Stimulated activated CD8-positive, alpha-beta memory T cell treated with anti-CD3 and anti-CD28 coated beads, Interleukin-4, amount 100 ng/mL, for 24 hours (primary cell): ENCODE measurements around the gene PPIH.
"Not testable (repeated sequence)": the region's sequence is repeated elsewhere in the genome, so short reads cannot be mapped to it uniquely, and the experiment has no call there.

Experiments used
- DNase-seq: peaks from one replicate; pipeline ENCODE4 v3.0.0-alpha.2; 2020; ENCODE audit warnings: low read depth

The PPIH gene

GRCh38 chr1:42682739-42683531, 24.7 kb downstream of the PPIH start:
- peak; percentile 56 for DNase-seq

DNA sequence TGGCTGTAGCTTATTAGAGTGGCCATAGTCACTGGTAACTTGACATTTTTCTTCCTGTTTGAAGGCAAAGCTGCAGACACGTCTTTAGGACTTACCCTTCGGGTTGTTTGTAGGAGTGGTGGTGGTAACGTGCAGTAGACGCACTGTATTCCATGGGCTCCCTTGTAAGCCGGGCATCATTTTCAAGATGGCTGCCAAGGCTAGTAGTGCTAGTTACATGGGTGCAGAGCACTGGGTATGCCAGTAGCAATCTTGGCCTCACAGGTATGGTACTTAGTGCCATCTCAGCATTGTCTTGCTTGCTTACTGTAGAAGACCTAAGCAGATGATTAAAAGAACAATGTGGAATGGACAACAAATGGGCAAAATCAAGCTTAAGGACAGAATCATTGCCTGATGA, 25.9 kb downstream of the PPIH start:
- DNase-seq, result no peak

DNA sequence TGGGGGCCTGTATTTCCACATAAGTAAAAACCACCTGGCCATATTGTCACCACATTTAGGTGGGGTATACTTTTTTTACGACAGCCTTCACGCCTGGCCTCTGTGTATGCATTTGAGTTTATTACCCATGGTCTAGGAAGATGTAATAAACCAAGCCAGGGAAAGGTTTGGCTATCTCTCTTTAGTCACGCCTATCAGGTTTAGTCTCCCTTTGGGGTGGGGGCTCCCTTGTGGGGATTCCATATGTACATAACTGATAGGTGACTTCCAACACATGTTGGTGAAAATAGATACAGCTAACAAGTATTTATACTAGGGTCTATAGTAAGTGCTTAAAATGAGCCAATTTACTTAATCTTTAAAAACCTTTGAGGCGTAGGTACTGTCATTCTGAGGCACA, 28.2 kb downstream of the PPIH start:
- no peak for DNase-seq

DNA sequence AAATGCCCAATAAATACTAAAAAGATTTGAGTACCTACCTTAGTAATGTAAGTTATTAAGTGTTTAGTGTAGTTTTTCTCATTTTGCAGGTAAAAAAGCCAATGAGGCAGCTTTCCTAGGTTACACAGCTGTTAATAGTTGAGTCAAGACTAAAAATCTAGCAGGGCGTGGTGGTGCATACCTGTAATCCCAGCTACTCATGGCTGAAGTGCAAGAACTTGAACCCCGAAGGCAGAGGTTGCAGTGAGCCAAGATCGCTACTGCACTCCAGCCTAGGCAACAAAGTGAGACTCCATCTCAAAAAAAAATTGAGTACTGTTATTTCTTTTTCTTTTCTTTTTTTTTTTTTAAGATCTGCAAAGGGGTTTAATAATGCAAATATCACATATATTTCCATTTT, 31.7 kb downstream of the PPIH start:
- DNase-seq, result no peak

GRCh38 chr1:42690477-42691156, 32.4 kb downstream of the PPIH start:
- no peak for DNase-seq

DNA sequence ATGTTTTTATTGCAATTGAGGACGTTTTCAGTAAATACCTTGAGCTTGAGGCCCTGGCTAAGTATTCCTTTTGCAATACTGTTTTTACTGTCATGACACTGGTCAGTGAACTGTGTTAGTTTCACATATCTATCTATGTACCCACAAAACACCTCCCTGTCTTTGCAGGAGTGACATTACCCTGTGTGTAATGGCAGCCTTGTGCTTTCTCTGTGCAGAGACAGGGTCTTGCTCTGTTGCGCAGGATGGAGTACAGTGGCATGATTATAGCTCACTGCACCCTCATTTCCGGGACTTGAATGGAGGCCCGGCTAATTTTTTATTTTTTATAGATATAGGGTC, 32.9 kb downstream of the PPIH start:
- no peak for DNase-seq

- DNase-seq, result no peak
Observed at GRCh38 chr1:42692461-42692860, 34.2 kb downstream of the PPIH start.

GRCh38 chr1:42692911-42693310, 34.7 kb downstream of the PPIH start:
- DNase-seq, result no peak

DNA sequence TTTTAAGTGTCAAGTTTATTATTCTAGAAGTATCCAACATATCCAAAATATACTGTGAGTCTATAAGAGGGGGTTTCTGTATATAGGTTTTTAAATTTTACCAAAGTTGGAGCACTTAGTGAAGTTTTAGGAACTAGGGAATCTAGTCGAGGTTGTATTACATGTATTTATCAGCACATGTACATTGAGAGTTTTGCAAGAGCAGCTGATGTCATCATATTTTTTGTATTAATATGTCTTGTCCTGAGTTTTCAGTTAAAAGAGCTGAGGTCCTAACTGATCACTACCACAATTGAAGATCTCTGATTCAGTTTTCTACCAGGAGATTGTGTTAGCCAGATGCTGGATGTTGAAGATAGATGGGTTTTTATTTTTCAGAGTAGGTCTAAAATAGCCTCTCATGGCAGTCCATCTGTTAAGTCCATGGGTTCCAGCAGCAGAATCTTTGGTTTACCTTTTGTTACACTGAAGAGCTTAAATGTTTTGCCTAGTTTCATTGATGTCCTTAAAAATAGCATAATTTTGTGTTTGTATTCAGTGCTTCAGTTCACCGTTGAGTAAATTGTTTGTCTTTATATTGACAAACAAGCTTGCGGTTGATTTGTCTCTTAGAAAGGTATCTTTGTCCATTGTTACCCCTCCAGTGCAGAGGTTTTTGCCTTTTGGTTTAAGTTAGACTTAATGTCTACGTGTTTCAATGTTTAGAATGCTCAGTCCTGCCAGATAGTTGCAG, 40.0 kb downstream of the PPIH start:
- no peak for DNase-seq

DNA sequence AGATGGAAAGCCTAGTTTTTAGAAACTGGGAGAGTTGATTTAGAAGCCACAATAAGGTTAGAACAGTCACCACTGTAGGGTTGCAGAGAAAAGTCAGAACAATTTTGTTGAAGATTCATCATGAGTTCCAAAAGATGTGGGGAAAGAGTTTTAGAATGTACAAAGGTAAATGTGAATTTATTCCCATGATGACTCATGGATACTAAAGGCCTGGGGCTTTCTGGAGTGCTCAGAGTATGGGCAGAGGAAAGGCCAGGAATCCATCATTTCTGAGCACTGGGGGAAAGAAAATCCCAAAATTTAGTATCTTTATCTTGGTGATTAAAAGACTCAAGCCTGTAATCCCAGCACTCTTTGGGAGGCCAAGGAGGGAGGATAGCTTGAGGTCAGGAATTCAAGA, 41.8 kb downstream of the PPIH start:
- DNase-seq, result no peak

DNA sequence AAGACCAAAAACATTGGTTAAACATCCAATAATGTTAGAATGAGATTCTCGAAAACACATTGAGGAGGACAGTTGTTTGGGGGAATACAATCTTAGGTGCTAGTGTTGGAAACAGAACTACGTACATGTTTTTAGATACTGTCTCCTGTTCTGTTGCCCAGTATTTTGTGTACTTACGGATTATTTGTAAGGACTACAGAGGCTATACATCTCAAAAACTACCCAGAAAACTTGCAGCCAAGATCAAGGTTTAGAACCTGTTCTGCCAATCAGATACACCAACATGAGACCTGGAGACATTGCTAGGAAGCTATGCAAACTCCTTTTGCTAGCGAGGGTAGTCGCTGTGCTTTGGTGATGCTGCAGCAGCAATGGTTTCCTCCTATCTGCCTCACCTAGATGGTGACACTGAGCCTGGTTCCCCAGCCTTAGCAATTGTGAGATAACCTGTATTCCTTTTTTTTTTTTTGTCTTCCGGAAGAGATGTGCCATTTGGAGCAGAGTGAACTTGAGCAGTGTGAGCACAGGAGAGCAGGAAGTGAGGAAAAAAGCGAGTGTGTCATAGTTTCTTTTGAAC, 45.8 kb downstream of the PPIH start:
- no peak for DNase-seq

DNA sequence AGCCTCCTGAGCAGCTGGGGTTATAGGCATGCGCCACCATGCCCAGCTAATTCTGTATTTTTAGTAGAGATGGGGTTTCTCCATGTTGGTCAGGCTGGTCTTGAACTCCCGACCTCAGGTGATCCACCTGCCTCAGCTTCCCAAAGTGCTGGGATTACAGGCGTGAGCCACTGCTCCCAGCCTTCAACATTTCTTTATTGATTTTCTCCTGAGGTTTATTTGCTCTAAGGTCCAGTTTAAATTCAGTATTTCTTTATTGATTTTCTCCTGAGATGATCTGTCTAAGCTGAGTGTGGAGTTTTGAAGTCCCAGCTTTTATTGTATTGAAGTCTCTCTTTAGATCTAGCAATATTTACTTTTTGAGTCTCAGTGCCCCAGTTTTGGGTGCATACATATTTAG, 54.6 kb downstream of the PPIH start:
- DNase-seq, result not testable (repeated sequence)

- DNase-seq, result no peak
Observed at GRCh38 chr1:42713293-42713692, 55.1 kb downstream of the PPIH start.

DNA sequence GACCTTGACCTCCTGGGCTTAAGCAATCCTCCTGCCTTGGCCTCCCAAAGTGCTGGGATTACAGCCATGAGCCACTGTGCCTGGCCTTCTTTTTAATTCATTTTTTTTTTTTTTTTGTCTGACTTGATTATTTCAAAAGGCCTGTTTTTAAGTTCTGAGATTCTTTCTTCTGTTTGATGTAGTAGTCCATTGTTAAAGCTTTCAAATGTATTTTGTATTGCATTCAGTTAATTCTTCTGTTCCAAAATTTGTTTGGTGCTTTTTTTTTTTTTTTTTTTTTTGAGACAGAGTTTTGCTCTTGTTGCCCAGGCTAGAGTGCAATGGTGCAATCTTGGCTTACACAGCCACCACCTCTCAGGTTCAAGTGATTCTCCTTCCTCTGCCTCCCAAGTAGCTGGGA, 56.2 kb downstream of the PPIH start:
- DNase-seq, result not testable (repeated sequence)

DNA sequence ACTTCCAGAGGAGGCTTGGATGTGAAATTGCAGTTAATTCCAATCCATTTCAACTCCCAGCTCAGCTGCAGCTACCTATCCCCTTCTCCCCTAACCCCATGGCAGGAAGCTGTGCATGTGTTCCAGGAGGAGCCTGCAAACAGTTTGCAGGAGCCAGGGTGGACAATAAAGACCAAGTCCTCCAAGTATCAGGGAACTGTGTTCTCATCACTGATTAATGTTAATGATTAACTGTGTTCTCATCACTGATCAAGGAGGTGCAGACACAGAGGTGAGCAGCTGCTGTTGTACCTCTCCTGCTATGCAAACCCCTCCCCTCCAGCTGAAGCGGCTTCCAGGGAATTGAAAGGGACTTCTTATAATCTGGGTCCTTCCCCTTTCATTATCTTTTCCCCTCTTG, 62.6 kb downstream of the PPIH start:
- DNase-seq, result no peak

DNA sequence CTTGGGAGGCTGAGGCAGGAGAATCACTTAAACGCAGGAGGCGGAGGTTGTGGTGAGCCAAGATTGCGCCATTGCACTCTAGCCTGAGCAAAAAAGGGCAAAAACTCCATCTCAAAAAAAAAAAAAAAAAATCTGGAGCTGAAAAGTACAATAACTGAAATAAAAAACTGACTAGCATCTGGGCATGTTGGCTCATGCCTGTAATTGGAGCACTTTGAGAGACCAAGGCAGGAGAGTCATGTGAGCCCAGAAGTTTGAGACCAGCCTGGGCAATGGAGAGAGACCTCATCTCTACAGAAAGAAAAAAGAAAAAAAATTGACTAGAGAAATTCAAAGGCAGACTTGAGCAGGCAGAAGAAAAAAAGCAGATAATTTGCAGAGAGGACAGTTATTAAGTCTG, 63.7 kb downstream of the PPIH start:
- DNase-seq, result no peak

DNA sequence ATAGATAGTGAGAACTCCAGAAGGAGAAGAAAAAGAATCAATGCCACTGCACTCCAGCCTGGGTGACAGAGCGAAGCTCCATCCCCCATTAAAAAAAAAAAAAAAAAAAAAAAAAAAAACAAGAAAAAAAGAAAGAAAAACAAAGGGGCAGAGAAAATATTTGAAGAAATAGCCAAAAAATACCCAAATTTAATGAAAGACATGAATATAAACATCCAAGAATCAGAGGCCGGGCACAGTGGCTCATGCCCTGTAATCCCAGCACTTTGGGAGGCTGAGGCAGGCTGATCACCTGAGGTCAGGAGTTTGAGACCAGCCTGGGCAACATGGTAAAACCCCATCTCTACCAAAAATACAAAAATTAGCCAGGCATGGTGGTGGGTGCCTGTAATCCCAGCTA, 64.2 kb downstream of the PPIH start:
- DNase-seq, result not testable (repeated sequence)

DNA sequence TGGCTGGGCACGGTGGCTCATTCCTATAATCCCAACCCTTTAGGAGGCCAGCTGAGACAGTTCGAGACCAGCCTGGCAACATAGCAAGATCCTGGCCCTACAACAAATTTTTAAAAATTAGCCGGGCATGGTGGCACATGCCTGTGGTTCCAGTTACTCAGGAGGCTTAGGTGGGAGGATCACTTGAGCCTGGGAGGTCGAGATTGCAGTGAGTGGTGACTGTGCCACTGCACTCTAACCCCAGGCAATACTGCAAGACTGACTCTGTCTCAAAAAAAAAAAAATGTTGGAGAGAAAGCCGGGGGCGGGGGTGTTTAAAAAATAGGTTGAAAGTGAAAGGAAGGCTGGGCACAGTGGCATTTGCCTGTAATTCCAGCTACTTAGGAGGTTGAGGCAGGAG, 65.3 kb downstream of the PPIH start:
- DNase-seq, result no peak

DNA sequence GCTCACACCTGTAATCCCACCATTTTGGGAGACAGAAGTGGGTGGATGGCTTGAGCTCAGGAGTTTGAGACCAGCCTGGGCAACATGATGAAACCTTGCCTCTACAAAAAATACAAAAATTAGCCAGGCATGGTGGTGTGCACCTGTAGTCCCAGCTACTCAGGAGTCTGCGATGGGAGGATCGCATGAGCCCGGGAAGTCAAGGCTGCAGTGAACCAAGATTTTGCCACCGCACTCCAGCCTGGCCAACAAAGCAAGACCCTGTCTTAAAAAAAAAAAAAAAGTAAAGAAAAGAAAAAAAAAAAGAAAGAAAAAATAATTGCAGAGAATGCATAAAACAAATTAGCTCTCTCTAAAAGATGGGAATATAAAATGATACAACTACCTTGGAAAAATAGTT, 67.6 kb downstream of the PPIH start:
- not testable (repeated sequence) for DNase-seq
